ENCODE measurements around the gene GABRA5. TPM values are rescaled to one million over a fixed set of nuclear protein-coding genes. Genes with fewer than 3 reads are reported as not detected.

GABRA5 gene
- polyA plus RNA-seq, 2 donors, result 0.14 to 0.20 TPM

DNA sequence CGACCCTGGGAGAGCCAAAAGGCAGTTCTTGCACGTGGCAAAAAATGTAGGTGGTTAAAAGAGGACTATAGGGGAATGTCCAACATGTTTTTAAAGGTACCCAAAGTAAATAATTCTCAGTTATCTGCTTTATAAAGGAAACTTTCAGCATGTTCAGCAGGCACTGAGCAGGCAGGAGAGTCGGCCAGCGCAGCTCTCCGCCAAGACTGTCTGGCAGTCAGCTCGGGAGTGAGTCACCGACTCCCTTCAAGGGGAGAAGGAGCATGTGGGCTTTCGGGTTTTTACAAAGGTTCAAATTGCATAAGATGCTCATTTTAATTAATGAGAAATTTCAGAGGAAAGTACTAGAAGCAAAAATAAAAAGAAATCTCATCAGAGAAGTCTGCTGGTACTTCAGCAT, 7.0 kb downstream of the GABRA5 start:
- Histone ChIP-seq H3K4me3 (ENCODE audit: low read depth in 1 of 2, low read length in 2 of 2) (no peak overlapping the region), H3K36me3 (ENCODE audit: control insufficient read depth in 2 of 2, insufficient read depth in 2 of 2, low read length in 1 of 2) (no peaks in the 10 kb centered on the region), H3K27ac (ENCODE audit: low read depth in 2 of 2, low read length in 1 of 2) (no peak overlapping the region), H3K4me1 (ENCODE audit: control insufficient read depth in 2 of 2, insufficient read depth in 2 of 2, low read length in 1 of 2) (peaks cover 1 to 2% of the 10 kb centered on the region in 2 donors), H3K27me3 (ENCODE audit: control insufficient read depth in 1 of 2, insufficient read depth in 2 of 2, low read length in 2 of 2) (no peaks in the 10 kb centered on the region), H3K9me3 (ENCODE audit: control insufficient read depth in 2 of 2, insufficient read depth in 1 of 2, low read depth in 1 of 2, low read length in 1 of 2) (no peaks in the 10 kb centered on the region)
- 27 to 38% methylated on average over 8 of the region's 8 CpGs for WGBS, 2 donors

- H3K27ac ChIP-seq (ENCODE audit: low read depth in 2 of 2, low read length in 1 of 2), result no peak overlapping the region
- H3K36me3 ChIP-seq (ENCODE audit: control insufficient read depth in 2 of 2, insufficient read depth in 2 of 2, low read length in 1 of 2), result no peaks in the 10 kb centered on the region
- H3K27me3 ChIP-seq (ENCODE audit: control insufficient read depth in 1 of 2, insufficient read depth in 2 of 2, low read length in 2 of 2), result no peaks in the 10 kb centered on the region
- no peaks in the 10 kb centered on the region for H3K9me3 ChIP-seq (ENCODE audit: control insufficient read depth in 2 of 2, insufficient read depth in 1 of 2, low read depth in 1 of 2, low read length in 1 of 2)
- 83% methylated on average over 6 of the region's 6 CpGs for WGBS, 2 donors
- H3K4me3 ChIP-seq (ENCODE audit: low read depth in 1 of 2, low read length in 2 of 2), result no peak overlapping the region
- peaks cover 1 to 2% of the 10 kb centered on the region in 2 donors for H3K4me1 ChIP-seq (ENCODE audit: control insufficient read depth in 2 of 2, insufficient read depth in 2 of 2, low read length in 1 of 2)
These were observed 8.1 kb downstream of the GABRA5 start for GRCh38 chr15:26874774-26875475.

GRCh38 chr15:26875476-26875850, 8.6 kb downstream of the GABRA5 start:
- peaks cover 1 to 2% of the 10 kb centered on the region in 2 donors for H3K4me1 ChIP-seq (ENCODE audit: control insufficient read depth in 2 of 2, insufficient read depth in 2 of 2, low read length in 1 of 2)
- no peaks in the 10 kb centered on the region for H3K36me3 ChIP-seq (ENCODE audit: control insufficient read depth in 2 of 2, insufficient read depth in 2 of 2, low read length in 1 of 2)
- H3K9me3 ChIP-seq (ENCODE audit: control insufficient read depth in 2 of 2, insufficient read depth in 1 of 2, low read depth in 1 of 2, low read length in 1 of 2), result no peaks in the 10 kb centered on the region
- no peak overlapping the region for H3K4me3 ChIP-seq (ENCODE audit: low read depth in 1 of 2, low read length in 2 of 2)
- H3K27me3 ChIP-seq (ENCODE audit: control insufficient read depth in 1 of 2, insufficient read depth in 2 of 2, low read length in 2 of 2), result no peaks in the 10 kb centered on the region
- WGBS, 2 donors, result 76 to 77% methylated on average over 8 of the region's 8 CpGs
- H3K27ac ChIP-seq (ENCODE audit: low read depth in 2 of 2, low read length in 1 of 2), result no peak overlapping the region

- WGBS, 2 donors, result 81 to 83% methylated on average over 10 of the region's 10 CpGs
- H3K27ac ChIP-seq (ENCODE audit: low read depth in 2 of 2, low read length in 1 of 2), result no peak overlapping the region
- no peaks in the 10 kb centered on the region for H3K36me3 ChIP-seq (ENCODE audit: control insufficient read depth in 2 of 2, insufficient read depth in 2 of 2, low read length in 1 of 2)
- peaks cover 0 to 6% of the 10 kb centered on the region in 2 donors for H3K4me1 ChIP-seq (ENCODE audit: control insufficient read depth in 2 of 2, insufficient read depth in 2 of 2, low read length in 1 of 2)
- H3K27me3 ChIP-seq (ENCODE audit: control insufficient read depth in 1 of 2, insufficient read depth in 2 of 2, low read length in 2 of 2), result no peaks in the 10 kb centered on the region
- no peaks in the 10 kb centered on the region for H3K9me3 ChIP-seq (ENCODE audit: control insufficient read depth in 2 of 2, insufficient read depth in 1 of 2, low read depth in 1 of 2, low read length in 1 of 2)
- H3K4me3 ChIP-seq (ENCODE audit: low read depth in 1 of 2, low read length in 2 of 2), result no peak overlapping the region
These were observed 11.0 kb downstream of the GABRA5 start for GRCh38 chr15:26877831-26878230.

DNA sequence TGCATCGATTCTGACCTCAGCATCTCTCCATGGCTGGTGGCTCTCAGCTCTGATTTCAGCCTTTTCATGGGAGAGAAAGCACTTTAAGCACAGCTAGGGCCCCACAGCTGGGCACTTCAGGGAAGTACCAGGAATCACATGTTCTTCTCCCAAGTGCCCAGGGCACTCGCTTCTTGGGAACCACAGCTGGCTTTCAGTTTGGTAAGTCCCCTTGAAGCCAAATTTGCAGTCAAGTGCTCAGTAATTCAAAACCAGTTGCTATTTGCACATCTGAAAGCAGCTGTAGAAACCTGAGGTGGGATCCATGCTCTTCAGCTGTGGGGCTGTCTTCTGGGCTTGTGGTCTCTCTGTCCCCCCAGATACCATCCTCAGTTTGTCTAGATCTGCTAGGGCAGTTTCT, 12.8 kb downstream of the GABRA5 start:
- Histone ChIP-seq H3K9me3 (ENCODE audit: control insufficient read depth in 2 of 2, insufficient read depth in 1 of 2, low read depth in 1 of 2, low read length in 1 of 2) (no peaks in the 10 kb centered on the region), H3K4me3 (ENCODE audit: low read depth in 1 of 2, low read length in 2 of 2) (no peak overlapping the region), H3K27ac (ENCODE audit: low read depth in 2 of 2, low read length in 1 of 2) (no peak overlapping the region), H3K27me3 (ENCODE audit: control insufficient read depth in 1 of 2, insufficient read depth in 2 of 2, low read length in 2 of 2) (no peaks in the 10 kb centered on the region), H3K4me1 (ENCODE audit: control insufficient read depth in 2 of 2, insufficient read depth in 2 of 2, low read length in 1 of 2) (peaks cover 0 to 6% of the 10 kb centered on the region in 2 donors), H3K36me3 (ENCODE audit: control insufficient read depth in 2 of 2, insufficient read depth in 2 of 2, low read length in 1 of 2) (no peaks in the 10 kb centered on the region)
- 68 to 76% methylated on average over 2 of the region's 2 CpGs for WGBS, 2 donors

GRCh38 chr15:26882112-26882511, 15.2 kb downstream of the GABRA5 start:
- 88 to 93% methylated on average over 9 of the region's 9 CpGs for WGBS, 2 donors

GRCh38 chr15:26882616-26883365, 15.9 kb downstream of the GABRA5 start:
- no peak overlapping the region for H3K4me3 ChIP-seq (ENCODE audit: low read depth in 1 of 2, low read length in 2 of 2)
- H3K27ac ChIP-seq (ENCODE audit: low read depth in 2 of 2, low read length in 1 of 2), result no peak overlapping the region
- 92 to 93% methylated on average over 35 of the region's 35 CpGs for WGBS, 2 donors
- no peaks in the 10 kb centered on the region for H3K36me3 ChIP-seq (ENCODE audit: control insufficient read depth in 2 of 2, insufficient read depth in 2 of 2, low read length in 1 of 2)
- no peaks in the 10 kb centered on the region for H3K27me3 ChIP-seq (ENCODE audit: control insufficient read depth in 1 of 2, insufficient read depth in 2 of 2, low read length in 2 of 2)
- no peaks in the 10 kb centered on the region for H3K9me3 ChIP-seq (ENCODE audit: control insufficient read depth in 2 of 2, insufficient read depth in 1 of 2, low read depth in 1 of 2, low read length in 1 of 2)
- peaks cover 0 to 5% of the 10 kb centered on the region in 2 donors for H3K4me1 ChIP-seq (ENCODE audit: control insufficient read depth in 2 of 2, insufficient read depth in 2 of 2, low read length in 1 of 2)

More at GRCh38 chr15:26882112-26882511, 15.2 kb downstream of the GABRA5 start:
- Histone ChIP-seq H3K27me3 (ENCODE audit: control insufficient read depth in 1 of 2, insufficient read depth in 2 of 2, low read length in 2 of 2) (no peaks in the 10 kb centered on the region), H3K9me3 (ENCODE audit: control insufficient read depth in 2 of 2, insufficient read depth in 1 of 2, low read depth in 1 of 2, low read length in 1 of 2) (no peaks in the 10 kb centered on the region), H3K4me3 (ENCODE audit: low read depth in 1 of 2, low read length in 2 of 2) (no peak overlapping the region), H3K27ac (ENCODE audit: low read depth in 2 of 2, low read length in 1 of 2) (no peak overlapping the region), H3K4me1 (ENCODE audit: control insufficient read depth in 2 of 2, insufficient read depth in 2 of 2, low read length in 1 of 2) (peaks cover 0 to 6% of the 10 kb centered on the region in 2 donors), H3K36me3 (ENCODE audit: control insufficient read depth in 2 of 2, insufficient read depth in 2 of 2, low read length in 1 of 2) (no peaks in the 10 kb centered on the region)

DNA sequence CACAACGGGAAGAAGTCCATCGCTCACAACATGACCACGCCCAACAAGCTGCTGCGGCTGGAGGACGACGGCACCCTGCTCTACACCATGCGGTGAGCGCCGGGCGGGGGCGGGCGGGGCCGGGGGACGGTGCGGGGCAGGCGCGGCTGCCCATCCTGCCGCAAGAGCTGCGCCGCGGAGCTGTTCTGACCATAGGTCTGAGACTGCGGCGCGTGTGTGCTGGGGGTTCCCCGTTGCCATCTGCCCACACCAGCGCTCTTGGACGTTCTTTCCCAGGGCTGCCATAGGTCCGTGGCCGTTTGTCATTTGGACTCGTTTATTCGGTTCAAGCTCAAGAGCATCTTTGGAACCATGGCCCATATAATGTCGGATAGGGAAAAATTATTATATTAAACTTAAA, 16.6 kb downstream of the GABRA5 start:
- Histone ChIP-seq H3K4me3 (ENCODE audit: low read depth in 1 of 2, low read length in 2 of 2) (no peak overlapping the region), H3K4me1 (ENCODE audit: control insufficient read depth in 2 of 2, insufficient read depth in 2 of 2, low read length in 1 of 2) (peaks cover 0 to 4% of the 10 kb centered on the region in 2 donors), H3K27ac (ENCODE audit: low read depth in 2 of 2, low read length in 1 of 2) (no peak overlapping the region), H3K9me3 (ENCODE audit: control insufficient read depth in 2 of 2, insufficient read depth in 1 of 2, low read depth in 1 of 2, low read length in 1 of 2) (no peaks in the 10 kb centered on the region), H3K36me3 (ENCODE audit: control insufficient read depth in 2 of 2, insufficient read depth in 2 of 2, low read length in 1 of 2) (no peaks in the 10 kb centered on the region), H3K27me3 (ENCODE audit: control insufficient read depth in 1 of 2, insufficient read depth in 2 of 2, low read length in 2 of 2) (no peaks in the 10 kb centered on the region)
- WGBS, 2 donors, result 91 to 94% methylated on average over 32 of the region's 32 CpGs

GRCh38 chr15:26886566-26886965, 19.7 kb downstream of the GABRA5 start:
- WGBS, 2 donors, result 70 to 73% methylated on average over 4 of the region's 4 CpGs
- H3K4me1 ChIP-seq (ENCODE audit: control insufficient read depth in 2 of 2, insufficient read depth in 2 of 2, low read length in 1 of 2), result peaks cover 2 to 7% of the 10 kb centered on the region in 2 donors

More at GRCh38 chr15:26886566-26886965, 19.7 kb downstream of the GABRA5 start:
- H3K27ac ChIP-seq (ENCODE audit: low read depth in 2 of 2, low read length in 1 of 2), result no peak overlapping the region
- H3K27me3 ChIP-seq (ENCODE audit: control insufficient read depth in 1 of 2, insufficient read depth in 2 of 2, low read length in 2 of 2), result no peaks in the 10 kb centered on the region
- no peaks in the 10 kb centered on the region for H3K36me3 ChIP-seq (ENCODE audit: control insufficient read depth in 2 of 2, insufficient read depth in 2 of 2, low read length in 1 of 2)
- H3K4me3 ChIP-seq (ENCODE audit: low read depth in 1 of 2, low read length in 2 of 2), result no peak overlapping the region
- no peaks in the 10 kb centered on the region for H3K9me3 ChIP-seq (ENCODE audit: control insufficient read depth in 2 of 2, insufficient read depth in 1 of 2, low read depth in 1 of 2, low read length in 1 of 2)
